Ascending aorta (tissue), 2 donors: ENCODE data around the gene BAIAP2L1. TPM values are rescaled to one million over a fixed set of nuclear protein-coding genes. Genes with fewer than 3 reads are reported as not detected.

Experiments
- DNase-seq, 2 donors: peaks; one replicate each; pipeline ENCODE4 v3.0.0-alpha.2; 2019; ENCODE audit warnings: low spot score in 2 of 2
- H3K27ac ChIP-seq, 2 donors: fragments of 200-600 bp; sonication (generic); one replicate each; pipeline ENCODE4 v1.5.1; 2016 to 2017; ENCODE audit warnings: mild to moderate bottlenecking in 1 of 2
- H3K27me3 ChIP-seq: fragments of 200-600 bp; sonication (generic); one replicate; pipeline ENCODE4 v1.5.1; 2017
- H3K36me3 ChIP-seq, 2 donors: fragments of 200-600 bp; sonication (generic); one replicate each; pipeline ENCODE4 v1.5.1; 2016
- H3K4me1 ChIP-seq, 2 donors: fragments of 200-600 bp; sonication (generic); one replicate each; pipeline ENCODE4 v1.5.1; 2016 to 2017; ENCODE audit warnings: mild to moderate bottlenecking in 1 of 2
- H3K4me3 ChIP-seq, 2 donors: fragments of 200-600 bp; sonication (generic); one replicate each; pipeline ENCODE4 v1.5.1; 2016 to 2017; ENCODE audit warnings: mild to moderate bottlenecking in 1 of 2
- H3K9me3 ChIP-seq, 2 donors: fragments of 200-600 bp; sonication (generic); one replicate each; pipeline ENCODE4 v1.5.1; 2016
- intact Hi-C: fragments of 100-400 bp; cut with DNase I; formaldehyde crosslinking; loops from one replicate; pipeline ENCODE4 v1.15.1; 2023
- total RNA-seq: library from RNA; depleted of rRNA; stranded (reverse); fragments of >200 nt; gene quantifications from one replicate; pipeline ENCODE4 v1.1.0, GENCODE V29; 2016
- TF ChIP-seq, protein P1 (sequence below), 3 experiments: fragments of 200-600 bp in 2 of 3; fragments of 450-650 bp in 1 of 3; sonication (generic) in 2 of 3; IDR thresholded peaks; one replicate each; pipeline ENCODE4 v1.5.1; 2016 to 2019; ENCODE audit warnings: antibody characterized with exemption in 3 of 3, mild to moderate bottlenecking in 1 of 3, moderate library complexity in 1 of 3

Gene BAIAP2L1
- total RNA-seq, 1 donor from 2014 or later = 2.8 TPM

GRCh38 chr7:98248156-98248555 is 152.7 kb downstream of the BAIAP2L1 start:
- no peak overlapping the region for H3K4me3 ChIP-seq
- H3K36me3 ChIP-seq = peaks cover 18 to 22% of the 10 kb centered on the region in 2 donors
- H3K9me3 ChIP-seq = no peaks in the 10 kb centered on the region
- no peak for DNase-seq
- no peaks in the 10 kb centered on the region for H3K27me3 ChIP-seq
- peaks cover 6 to 18% of the 10 kb centered on the region in 2 donors for H3K4me1 ChIP-seq
- intact Hi-C loops = no loop called here
- H3K27ac ChIP-seq = no peak overlapping the region
- TF ChIP-seq, protein P1, sequence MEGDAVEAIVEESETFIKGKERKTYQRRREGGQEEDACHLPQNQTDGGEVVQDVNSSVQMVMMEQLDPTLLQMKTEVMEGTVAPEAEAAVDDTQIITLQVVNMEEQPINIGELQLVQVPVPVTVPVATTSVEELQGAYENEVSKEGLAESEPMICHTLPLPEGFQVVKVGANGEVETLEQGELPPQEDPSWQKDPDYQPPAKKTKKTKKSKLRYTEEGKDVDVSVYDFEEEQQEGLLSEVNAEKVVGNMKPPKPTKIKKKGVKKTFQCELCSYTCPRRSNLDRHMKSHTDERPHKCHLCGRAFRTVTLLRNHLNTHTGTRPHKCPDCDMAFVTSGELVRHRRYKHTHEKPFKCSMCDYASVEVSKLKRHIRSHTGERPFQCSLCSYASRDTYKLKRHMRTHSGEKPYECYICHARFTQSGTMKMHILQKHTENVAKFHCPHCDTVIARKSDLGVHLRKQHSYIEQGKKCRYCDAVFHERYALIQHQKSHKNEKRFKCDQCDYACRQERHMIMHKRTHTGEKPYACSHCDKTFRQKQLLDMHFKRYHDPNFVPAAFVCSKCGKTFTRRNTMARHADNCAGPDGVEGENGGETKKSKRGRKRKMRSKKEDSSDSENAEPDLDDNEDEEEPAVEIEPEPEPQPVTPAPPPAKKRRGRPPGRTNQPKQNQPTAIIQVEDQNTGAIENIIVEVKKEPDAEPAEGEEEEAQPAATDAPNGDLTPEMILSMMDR (IDR thresholded peaks at IDR 0.05) = no peak

GRCh38 chr7:98244871-98245270 is 156.0 kb downstream of the BAIAP2L1 start:
- Histone ChIP-seq H3K36me3 (peaks cover 34 to 44% of the 10 kb centered on the region in 2 donors), H3K27me3 (no peaks in the 10 kb centered on the region), H3K4me1 (no peaks in the 10 kb centered on the region), H3K4me3 (no peak overlapping the region), H3K27ac (no peak overlapping the region), H3K9me3 (no peaks in the 10 kb centered on the region)
- TF ChIP-seq, protein P1 (IDR thresholded peaks at IDR 0.05) = no peak
- DNase-seq = no peak
- intact Hi-C loops = no loop called here

DNA sequence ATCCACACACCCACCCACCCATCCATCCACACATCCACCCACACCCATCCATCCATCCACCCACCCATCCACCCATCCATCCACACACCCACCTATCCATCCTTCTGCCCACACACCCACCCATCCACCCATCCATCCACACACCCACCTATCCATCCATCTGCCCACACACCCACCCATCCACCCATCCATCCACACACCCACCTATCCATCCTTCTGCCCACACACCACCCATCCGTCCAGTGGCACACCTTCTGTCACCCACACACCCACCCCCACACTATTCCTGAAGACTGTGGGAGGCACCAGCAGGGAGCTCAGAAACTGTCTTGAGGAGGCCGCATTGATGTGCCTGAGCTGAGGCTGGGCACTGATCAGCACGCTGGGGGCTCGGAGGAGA is 158.0 kb downstream of the BAIAP2L1 start:
- H3K27ac ChIP-seq = no peak overlapping the region
- no peaks in the 10 kb centered on the region for H3K27me3 ChIP-seq
- peaks cover 45 to 63% of the 10 kb centered on the region in 2 donors for H3K36me3 ChIP-seq
- DNase-seq = no peak
- no peak overlapping the region for H3K4me3 ChIP-seq
- H3K9me3 ChIP-seq = no peaks in the 10 kb centered on the region
- H3K4me1 ChIP-seq = no peaks in the 10 kb centered on the region
- intact Hi-C loops = no loop called here
- TF ChIP-seq, protein P1 (IDR thresholded peaks at IDR 0.05) = no peak

- Histone ChIP-seq H3K27ac (no peak overlapping the region), H3K36me3 (peaks cover 46 to 62% of the 10 kb centered on the region in 2 donors), H3K4me1 (no peaks in the 10 kb centered on the region), H3K27me3 (no peaks in the 10 kb centered on the region), H3K9me3 (no peaks in the 10 kb centered on the region), H3K4me3 (no peak overlapping the region)
- intact Hi-C loops = no loop called here
- no peak for DNase-seq
- TF ChIP-seq, protein P1 (IDR thresholded peaks at IDR 0.05) = no peak
Observed at GRCh38 chr7:98242342-98242741, 158.5 kb downstream of the BAIAP2L1 start.

DNA sequence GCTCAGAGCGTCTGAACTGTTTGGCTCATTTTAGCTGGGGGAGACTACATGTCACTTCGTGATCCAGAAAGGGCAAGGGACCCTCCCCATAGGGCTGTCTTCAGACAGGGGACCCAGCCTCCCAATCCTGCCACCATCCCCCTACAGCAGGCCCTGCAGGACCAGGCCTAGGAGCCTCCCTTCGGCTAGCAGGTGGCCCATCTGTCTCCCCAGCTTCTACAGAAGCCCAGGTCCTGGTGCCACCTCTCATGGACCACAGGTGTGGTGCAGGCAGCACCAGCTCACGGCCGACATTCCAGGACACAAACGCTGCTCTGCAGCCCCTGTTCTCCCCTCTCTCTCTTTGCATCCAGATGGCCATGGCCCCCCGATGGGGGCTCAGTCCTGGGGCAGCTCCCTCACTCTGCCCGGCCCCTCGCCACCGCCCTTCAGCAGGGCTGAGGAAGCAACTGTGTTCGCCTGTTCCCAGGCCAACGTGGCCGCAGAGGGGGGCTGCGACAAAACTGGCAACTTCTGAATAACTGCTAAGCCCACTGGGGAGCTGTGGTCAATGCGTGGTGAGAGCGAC is 159.1 kb downstream of the BAIAP2L1 start:
- peaks cover 46 to 62% of the 10 kb centered on the region in 2 donors for H3K36me3 ChIP-seq
- H3K4me1 ChIP-seq = no peaks in the 10 kb centered on the region
- intact Hi-C loops = no loop called here
- H3K27me3 ChIP-seq = no peaks in the 10 kb centered on the region
- no peak for DNase-seq
- no peaks in the 10 kb centered on the region for H3K9me3 ChIP-seq
- TF ChIP-seq, protein P1 (IDR thresholded peaks at IDR 0.05) = no peak
- H3K4me3 ChIP-seq = no peak overlapping the region
- H3K27ac ChIP-seq = no peak overlapping the region

Other genes with a start within 250 kb of the BAIAP2L1 start
- not detected for gene BHLHA15, start 189.7 kb downstream of the BAIAP2L1 start, total RNA-seq
- 28.1 TPM for gene TECPR1, start 148.9 kb downstream of the BAIAP2L1 start, total RNA-seq
- gene BRI3, start 119.4 kb downstream of the BAIAP2L1 start, total RNA-seq = 61.6 TPM
- gene NPTX2, start 216.2 kb upstream of the BAIAP2L1 start, total RNA-seq = 44.2 TPM